GM21576 (cell line): Measurements from ENCODE around the gene TGM4.

Experiments used
- ATAC-seq: cut with Tn5 transposase; IDR thresholded peaks from one replicate; pipeline ENCODE4 v1.9.1; 2021; ENCODE audit warnings: mild to moderate bottlenecking, moderate library complexity; ENCODE audit not compliant: unreplicated experiment

Gene TGM4

DNA sequence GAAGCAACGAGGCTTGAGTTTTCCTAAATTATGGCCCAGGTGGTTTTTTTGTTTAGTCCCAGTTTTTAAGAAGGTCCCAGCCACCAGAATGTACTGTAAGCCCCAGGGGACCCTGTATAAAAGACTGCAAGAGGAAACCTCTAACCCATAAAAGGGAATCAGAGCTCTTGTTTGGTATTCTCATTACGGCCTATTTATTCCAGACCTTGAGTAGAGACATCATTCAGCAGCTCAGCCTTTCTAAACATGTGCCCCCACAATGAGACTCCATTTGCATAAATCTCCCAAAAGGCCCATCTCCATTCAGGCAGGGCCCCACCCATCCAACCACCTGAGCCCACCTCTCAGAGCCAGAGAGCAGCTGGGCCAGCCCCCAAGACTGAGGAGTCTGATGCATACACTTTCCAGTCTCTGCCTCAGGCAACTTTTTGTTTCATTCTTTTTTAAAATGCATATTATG is 75.9 kb downstream of the TGM4 start:
- ATAC-seq = no peak

- no peak for ATAC-seq
Measured at GRCh38 chr3:44952689-44953088, 78.3 kb downstream of the TGM4 start.

DNA sequence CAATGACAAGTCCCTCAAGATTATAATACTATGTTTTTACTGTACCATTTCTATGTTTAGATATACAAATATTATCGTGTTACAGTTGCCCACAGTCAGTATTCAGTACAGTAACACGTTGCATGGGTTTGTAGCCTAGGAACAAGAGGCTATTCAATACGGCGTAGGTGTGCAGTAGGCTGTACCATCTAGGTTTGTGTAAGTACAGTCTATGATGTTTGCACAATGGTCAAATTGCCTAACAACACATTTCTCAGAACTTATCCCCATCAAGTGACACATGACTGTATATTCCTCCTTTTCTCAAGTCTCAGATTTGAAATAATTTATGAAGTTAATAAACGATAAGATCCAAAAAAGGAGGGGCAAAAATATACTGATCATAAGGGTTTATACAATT is 79.9 kb downstream of the TGM4 start:
- no peak for ATAC-seq

DNA sequence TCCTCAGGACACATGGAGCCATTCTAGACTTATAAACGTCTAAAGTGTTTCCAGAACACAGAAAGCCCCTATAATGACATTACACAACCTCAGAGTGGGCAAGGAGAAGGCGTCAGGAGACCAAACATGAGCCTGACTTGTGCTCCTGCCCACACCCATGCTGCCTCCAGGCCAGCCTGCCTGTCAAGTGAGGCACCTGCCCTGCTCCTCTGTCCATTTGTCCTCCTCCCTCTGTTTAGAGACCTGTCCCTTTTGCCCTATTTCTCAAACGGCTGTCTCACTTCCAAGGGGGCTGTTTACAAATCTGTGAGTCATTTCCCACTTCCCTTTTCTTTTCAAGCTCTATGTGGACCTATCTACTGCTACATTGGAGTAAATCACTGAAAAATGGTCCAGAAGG is 80.6 kb downstream of the TGM4 start:
- ATAC-seq = peak; percentile 83

DNA sequence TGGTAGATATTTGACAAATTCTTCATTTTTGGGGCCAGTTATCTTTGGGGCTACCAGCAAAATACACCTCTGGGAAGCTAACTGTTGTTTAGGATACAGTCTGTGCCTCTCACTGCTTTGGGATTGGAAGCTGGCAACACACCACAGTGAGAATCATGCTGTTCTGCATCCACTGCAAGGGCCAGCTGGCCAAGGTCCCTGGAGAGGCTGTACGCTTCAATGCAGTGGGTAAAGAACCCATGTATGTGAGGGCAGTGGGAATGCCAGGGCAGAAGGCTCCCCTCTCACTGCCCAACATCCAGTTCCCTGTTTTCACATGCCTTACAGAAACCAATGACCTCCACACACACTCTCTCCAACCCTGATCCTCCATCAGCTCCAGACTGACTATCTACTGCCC is 81.5 kb downstream of the TGM4 start:
- ATAC-seq = no peak

GRCh38 chr3:44957986-44958385 is 83.6 kb downstream of the TGM4 start:
- ATAC-seq = no peak

- no peak for ATAC-seq
Measured at GRCh38 chr3:44958386-44958785, 84.0 kb downstream of the TGM4 start.

- no peak for ATAC-seq
Measured at GRCh38 chr3:44960387-44961026, 86.1 kb downstream of the TGM4 start.

- no peak for ATAC-seq
Measured at GRCh38 chr3:44961888-44962287, 87.5 kb downstream of the TGM4 start.

- ATAC-seq = no peak
Measured at GRCh38 chr3:44962621-44963393, 88.4 kb downstream of the TGM4 start.

DNA sequence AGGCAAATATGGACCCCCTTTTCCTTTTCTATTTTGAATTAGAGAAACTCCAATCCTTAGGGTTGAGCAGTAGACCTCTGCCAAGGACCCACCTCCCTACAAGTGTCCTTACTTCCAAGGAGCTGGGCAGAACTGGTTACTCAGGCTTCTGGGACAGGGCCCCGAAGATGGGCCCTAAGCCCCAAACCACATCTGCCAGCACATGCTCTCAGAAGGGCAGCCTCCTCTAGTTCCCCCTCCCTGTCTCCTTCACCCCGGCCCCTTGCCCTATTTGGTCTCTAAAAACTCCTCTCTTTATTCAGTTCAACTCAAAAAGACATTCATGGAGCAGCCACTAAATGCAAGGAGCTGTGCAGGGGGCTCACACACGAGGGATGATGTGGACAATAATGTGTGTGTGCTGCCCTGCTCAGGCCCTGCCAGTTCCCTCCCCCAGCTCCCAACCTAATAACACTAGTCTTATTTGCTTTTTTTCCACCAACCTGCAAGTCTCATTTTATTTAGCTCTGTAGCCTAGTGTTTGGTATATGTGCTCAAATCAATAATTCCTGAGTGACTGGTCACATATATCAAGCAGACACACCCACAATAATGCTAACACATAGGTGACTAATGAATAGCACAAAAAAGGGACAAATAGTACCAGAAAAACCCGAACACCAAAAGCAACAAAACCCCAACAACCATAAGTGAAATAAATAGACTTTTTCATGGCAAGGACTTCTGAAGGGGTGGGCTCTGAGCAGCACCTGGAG is 89.3 kb downstream of the TGM4 start:
- no peak for ATAC-seq
